Natural killer cell (primary cell): ENCODE measurements around the gene YARS2. TPM values are rescaled to one million over a fixed set of nuclear protein-coding genes. Genes with fewer than 3 reads are reported as not detected.

Experiments used
- ATAC-seq, 3 donors: fragments of 150-1000 bp in 2 of 3; fragments of 200-7000 bp in 1 of 3; cut with Tn5 transposase; 1 replicate in 1 of 3; 2 replicates in 2 of 3; pipeline ENCODE4 v1.10.0; 2021; ENCODE audit warnings: mild to moderate bottlenecking in 2 of 3, moderate library complexity in 2 of 3
- DNase-seq, 2 donors: peaks; one replicate each; pipeline versions ENCODE4 v3.0.0 to v3.0.0-alpha.2; 2013 to 2021; ENCODE audit warnings: mixed read lengths in 1 of 2
- H3K27ac ChIP-seq: one replicate; pipeline ENCODE4 v1.5.1; 2013; ENCODE audit warnings: mild to moderate bottlenecking, low read length
- H3K27me3 ChIP-seq: one replicate; pipeline ENCODE4 v1.6.1; 2013; ENCODE audit warnings: low read length; ENCODE audit not compliant: control insufficient read depth, insufficient read depth
- H3K36me3 ChIP-seq: one replicate; pipeline ENCODE4 v1.6.1; 2013; ENCODE audit warnings: low read length; ENCODE audit not compliant: control insufficient read depth, insufficient read depth
- H3K4me1 ChIP-seq: one replicate; pipeline ENCODE4 v1.6.1; 2013; ENCODE audit warnings: low read length; ENCODE audit not compliant: control insufficient read depth, insufficient read depth
- H3K4me3 ChIP-seq: one replicate; pipeline ENCODE4 v1.5.1; 2013; ENCODE audit warnings: low read length
- H3K9me3 ChIP-seq: one replicate; pipeline ENCODE4 v1.6.1; 2013; ENCODE audit warnings: low read length; ENCODE audit not compliant: control insufficient read depth, insufficient read depth
- H3K27ac Mint-ChIP-seq, 2 donors: one replicate each; pipeline ENCODE4 v1.8.0; 2022; ENCODE audit warnings: mild to moderate bottlenecking in 2 of 2, mixed read lengths in 2 of 2, moderate library complexity in 1 of 2
- H3K27me3 Mint-ChIP-seq, 2 donors: one replicate each; pipeline ENCODE4 v1.8.0; 2022; ENCODE audit warnings: low read depth in 2 of 2, mixed read lengths in 2 of 2
- H3K36me3 Mint-ChIP-seq: one replicate; pipeline ENCODE4 v1.8.0; 2022; ENCODE audit warnings: mixed read lengths
- H3K4me1 Mint-ChIP-seq, 2 donors: one replicate each; pipeline ENCODE4 v1.8.0; 2022; ENCODE audit warnings: mixed read lengths in 2 of 2
- H3K4me3 Mint-ChIP-seq: one replicate; pipeline ENCODE4 v1.8.0; 2022; ENCODE audit warnings: mild to moderate bottlenecking, moderate library complexity, mixed read lengths
- H3K9me3 Mint-ChIP-seq, 2 donors: one replicate each; pipeline ENCODE4 v1.8.0; 2022; ENCODE audit warnings: mixed read lengths in 2 of 2
- WGBS: methylation state at CpG from one replicate; pipeline ENCODE4 v1.1.7; 2013; ENCODE audit warnings: missing lambda C conversion rate; ENCODE audit not compliant: insufficient coverage; 5-methylcytosine and 5-hydroxymethylcytosine counted together
- intact Hi-C: fragments of 100-400 bp; cut with micrococcal nuclease; formaldehyde crosslinking; loops from one replicate; pipeline ENCODE4 v1.14.2; 2022
- total RNA-seq, 4 donors: library from RNA; stranded (reverse); fragments of 120-200 nt in 1 of 4; gene quantifications; one replicate each; pipeline versions ENCODE4 v1.2.3 to v1.2.4, GENCODE V29; 2013 to 2022
- TF ChIP-seq, protein P1 (sequence below): fragments of 200-600 bp; IDR thresholded peaks from one replicate; pipeline ENCODE4 v1.8.0; 2022; ENCODE audit warnings: antibody characterized with exemption

Gene YARS2
- total RNA-seq, 3 donors from 2014 or later (not counting 1 experiment from before 2014, with no cell fraction given) = 9.2 to 15.9 (median 9.3) TPM

DNA sequence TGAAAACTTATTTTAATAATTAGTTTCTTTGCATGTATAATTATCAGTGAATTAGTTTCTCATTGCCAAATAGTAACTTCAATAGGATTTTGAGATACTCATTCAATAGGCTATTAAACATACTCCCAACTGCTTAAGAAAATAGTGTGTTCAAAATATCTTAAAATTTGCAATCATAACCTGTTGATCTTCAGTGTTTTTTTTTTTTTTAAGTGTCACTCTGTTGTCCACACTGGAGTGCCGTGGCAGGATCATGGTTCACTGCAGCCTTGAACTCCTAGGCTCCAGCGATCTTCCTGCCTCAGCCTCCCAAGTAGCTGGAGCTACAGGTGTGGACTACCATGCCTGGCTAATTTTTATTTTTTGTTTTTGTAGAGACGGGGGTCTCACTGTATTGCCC is 1.5 kb upstream of the YARS2 start:
- Histone ChIP-seq H3K27me3 (peaks cover 2% of the 10 kb centered on the region), H3K36me3 (peaks cover 7% of the 10 kb centered on the region), H3K4me1 (peaks cover 17% of the 10 kb centered on the region), H3K4me3 (no peak overlapping the region), H3K9me3 (no peaks in the 10 kb centered on the region), H3K27ac (no peak overlapping the region)
- TF ChIP-seq, protein P1, sequence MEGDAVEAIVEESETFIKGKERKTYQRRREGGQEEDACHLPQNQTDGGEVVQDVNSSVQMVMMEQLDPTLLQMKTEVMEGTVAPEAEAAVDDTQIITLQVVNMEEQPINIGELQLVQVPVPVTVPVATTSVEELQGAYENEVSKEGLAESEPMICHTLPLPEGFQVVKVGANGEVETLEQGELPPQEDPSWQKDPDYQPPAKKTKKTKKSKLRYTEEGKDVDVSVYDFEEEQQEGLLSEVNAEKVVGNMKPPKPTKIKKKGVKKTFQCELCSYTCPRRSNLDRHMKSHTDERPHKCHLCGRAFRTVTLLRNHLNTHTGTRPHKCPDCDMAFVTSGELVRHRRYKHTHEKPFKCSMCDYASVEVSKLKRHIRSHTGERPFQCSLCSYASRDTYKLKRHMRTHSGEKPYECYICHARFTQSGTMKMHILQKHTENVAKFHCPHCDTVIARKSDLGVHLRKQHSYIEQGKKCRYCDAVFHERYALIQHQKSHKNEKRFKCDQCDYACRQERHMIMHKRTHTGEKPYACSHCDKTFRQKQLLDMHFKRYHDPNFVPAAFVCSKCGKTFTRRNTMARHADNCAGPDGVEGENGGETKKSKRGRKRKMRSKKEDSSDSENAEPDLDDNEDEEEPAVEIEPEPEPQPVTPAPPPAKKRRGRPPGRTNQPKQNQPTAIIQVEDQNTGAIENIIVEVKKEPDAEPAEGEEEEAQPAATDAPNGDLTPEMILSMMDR = no peak
- peaks cover 16 to 17% of the 10 kb centered on the region in 2 donors for H3K4me1 Mint-ChIP-seq
- ATAC-seq (no peak), DNase-seq (no peak)
- no peak overlapping the region for H3K4me3 Mint-ChIP-seq
- intact Hi-C loops = no loop called here
- H3K27me3 Mint-ChIP-seq = peaks cover 0 to 18% of the 10 kb centered on the region in 2 donors
- H3K27ac Mint-ChIP-seq = no peak overlapping the region
- 93% methylated on average over 3 of the region's 3 CpGs for WGBS
- no peaks in the 10 kb centered on the region for H3K9me3 Mint-ChIP-seq
- H3K36me3 Mint-ChIP-seq = no peaks in the 10 kb centered on the region

DNA sequence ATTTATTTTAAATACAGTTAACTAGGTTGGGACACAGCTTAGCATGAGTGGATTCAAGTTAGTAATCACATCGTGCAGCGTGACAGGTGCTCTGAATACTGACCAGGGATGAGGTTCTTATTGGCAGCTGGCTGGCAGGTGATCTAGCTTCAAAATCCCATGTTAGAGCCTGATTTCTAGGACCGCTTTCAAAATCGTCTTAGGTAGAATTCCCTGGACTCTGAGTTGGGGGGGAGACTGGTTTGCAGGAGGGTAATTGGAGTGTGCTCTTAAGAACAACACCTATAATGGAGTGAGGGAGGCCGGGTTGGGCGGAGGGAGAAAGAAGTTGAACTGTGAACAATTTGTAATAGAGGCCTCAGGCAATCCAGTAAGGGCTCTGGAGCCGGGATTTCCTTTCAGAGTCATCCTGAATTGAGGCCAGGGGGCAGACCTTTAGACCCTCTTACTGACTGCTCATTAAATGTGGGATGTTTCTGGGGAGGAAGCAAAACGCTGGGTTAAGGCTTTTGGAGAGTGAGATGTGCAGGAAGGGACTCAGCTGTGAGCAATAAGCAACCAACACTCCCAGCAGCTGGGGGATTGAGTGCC is 874 bp upstream of the YARS2 start:
- peaks cover 16 to 17% of the 10 kb centered on the region in 2 donors for H3K4me1 Mint-ChIP-seq
- no peaks in the 10 kb centered on the region for H3K9me3 Mint-ChIP-seq
- TF ChIP-seq, protein P1 = no peak
- H3K4me3 ChIP-seq = peak overlapping the region; percentile 85
- H3K36me3 Mint-ChIP-seq = no peaks in the 10 kb centered on the region
- H3K9me3 ChIP-seq = no peaks in the 10 kb centered on the region
- peaks cover 0 to 12% of the 10 kb centered on the region in 2 donors for H3K27me3 Mint-ChIP-seq
- H3K4me3 Mint-ChIP-seq = peak overlapping the region; percentile 89
- peaks cover 13% of the 10 kb centered on the region for H3K36me3 ChIP-seq
- no peak overlapping the region for H3K27ac ChIP-seq
- H3K27me3 ChIP-seq = peaks cover 2% of the 10 kb centered on the region
- ATAC-seq (no peak), DNase-seq (no peak)
- intact Hi-C loops = loop anchor here (1.0 kb wide), 2 partner anchors 1266 to 1462 kb away; partner anchors contain the start of gene ALG10
- 63% methylated on average over 8 of the region's 8 CpGs for WGBS
- peaks cover 17% of the 10 kb centered on the region for H3K4me1 ChIP-seq
- H3K27ac Mint-ChIP-seq = peak overlapping the region; percentile 85 to 88

DNA sequence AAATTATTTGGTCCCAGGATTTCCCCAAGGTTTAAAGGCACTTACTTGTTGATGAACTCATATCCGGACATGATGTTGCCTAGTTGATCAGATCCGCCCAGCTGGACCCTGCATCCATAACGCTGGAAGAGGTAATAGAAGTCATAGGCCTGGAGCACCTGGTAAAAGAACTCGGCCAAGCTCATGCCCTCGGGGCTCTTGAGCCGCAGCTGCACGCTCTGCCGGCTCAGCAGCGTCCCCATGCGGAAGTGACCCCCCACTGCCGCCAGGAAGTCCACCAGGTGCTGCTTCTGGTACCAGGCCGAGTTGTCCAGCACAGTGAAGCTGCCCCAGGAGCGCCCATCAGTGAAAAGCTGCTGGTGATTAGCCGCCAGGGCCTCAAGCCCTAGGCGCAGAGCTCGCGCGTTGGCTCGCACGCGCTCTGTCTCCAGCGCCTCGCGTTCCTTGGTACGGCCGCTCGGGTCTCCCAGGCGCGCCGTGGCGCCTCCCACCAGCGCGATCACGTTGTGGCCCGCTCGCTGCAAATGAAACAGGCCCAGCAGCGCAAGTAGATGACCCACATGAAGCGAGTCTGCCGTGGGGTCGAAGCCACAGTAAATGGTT is 545 bp downstream of the YARS2 start:
- intact Hi-C loops = loop anchor here (1.0 kb wide), 2 partner anchors 76 to 300 kb away; partner anchors contain the start of gene DNM1L
- H3K36me3 Mint-ChIP-seq = no peaks in the 10 kb centered on the region
- peak; percentile 69 to 82 (median 75) for ATAC-seq

More for the DNA sequence above, 545 bp downstream of the YARS2 start:
- Mint-ChIP-seq H3K27me3 (peaks cover 0 to 4% of the 10 kb centered on the region in 2 donors), H3K9me3 (no peaks in the 10 kb centered on the region), H3K4me1 (peaks cover 16 to 17% of the 10 kb centered on the region in 2 donors), H3K4me3 (peak overlapping the region; percentile 89), H3K27ac (peak overlapping the region; percentile 85 to 88)
- peak; percentile 62 to 78 for DNase-seq
- no peaks in the 10 kb centered on the region for H3K27me3 ChIP-seq
- WGBS = under 1% methylated on average over 40 of the region's 40 CpGs
- TF ChIP-seq, protein P1 = peak; percentile 60
- peak overlapping the region; percentile 85 for H3K4me3 ChIP-seq
- no peaks in the 10 kb centered on the region for H3K9me3 ChIP-seq
- H3K4me1 ChIP-seq = peaks cover 14% of the 10 kb centered on the region
- H3K36me3 ChIP-seq = peaks cover 26% of the 10 kb centered on the region
- peak overlapping the region; percentile 82 for H3K27ac ChIP-seq
